Superior temporal gyrus (tissue), 1 donor: ENCODE measurements around the gene HLA-B.

Source experiments
- DNase-seq: peaks from one replicate; pipeline ENCODE4 v3.0.0-alpha.2; 2016; ENCODE audit errors: extremely low spot score

HLA-B gene

GRCh38 chr6:31305703-31306219 lies 51.2 kb downstream of the HLA-B start:
- no peak for DNase-seq

GRCh38 chr6:31304683-31305082 lies 52.3 kb downstream of the HLA-B start:
- no peak for DNase-seq
